ENCODE data around the gene CATSPERD.
"Not testable (repeated sequence)": the region's sequence is repeated elsewhere in the genome, so short reads cannot be mapped to it uniquely, and the experiment has no call there.

CATSPERD gene

DNA sequence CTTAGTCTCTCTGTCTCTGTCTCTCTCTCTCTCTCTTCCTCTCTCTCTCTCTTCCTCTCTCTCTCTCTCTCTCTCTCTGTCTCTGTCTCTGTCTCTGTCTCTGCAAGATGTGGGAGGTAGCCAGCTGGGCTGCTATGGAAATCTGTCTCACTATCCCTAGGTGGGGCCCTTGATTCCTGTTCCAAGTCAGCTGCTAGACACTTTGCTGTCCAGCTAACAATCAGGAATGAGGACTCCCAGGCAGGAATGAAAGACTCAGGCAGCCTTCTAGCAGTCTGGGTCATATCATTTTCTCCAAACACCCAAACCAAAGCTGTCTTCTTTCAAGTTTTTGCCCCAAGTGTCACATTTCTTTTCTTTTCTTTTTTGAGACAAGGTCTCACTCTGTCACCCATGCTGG is 23.2 kb downstream of the CATSPERD start:
- no peak for DNase-seq

DNA sequence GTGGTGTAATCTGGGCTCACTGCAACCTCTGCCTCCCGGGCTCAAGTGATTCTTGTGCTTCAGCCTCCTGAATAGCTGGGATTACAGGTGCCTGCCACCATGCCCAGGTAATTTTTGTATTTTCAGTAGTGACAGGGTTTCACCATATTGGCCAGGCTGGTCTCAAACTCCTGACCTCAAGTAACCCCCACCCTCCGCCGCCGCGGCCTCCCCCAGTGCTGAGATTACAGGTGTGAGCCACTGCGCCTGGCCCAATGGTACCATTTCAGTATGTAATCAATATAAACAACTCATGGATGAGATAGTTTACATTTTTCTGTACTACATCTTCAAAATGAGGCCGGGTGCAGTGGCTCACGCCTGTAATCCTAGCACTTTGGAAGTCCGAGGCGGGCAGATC is 24.6 kb downstream of the CATSPERD start:
- not testable (repeated sequence) for DNase-seq

DNA sequence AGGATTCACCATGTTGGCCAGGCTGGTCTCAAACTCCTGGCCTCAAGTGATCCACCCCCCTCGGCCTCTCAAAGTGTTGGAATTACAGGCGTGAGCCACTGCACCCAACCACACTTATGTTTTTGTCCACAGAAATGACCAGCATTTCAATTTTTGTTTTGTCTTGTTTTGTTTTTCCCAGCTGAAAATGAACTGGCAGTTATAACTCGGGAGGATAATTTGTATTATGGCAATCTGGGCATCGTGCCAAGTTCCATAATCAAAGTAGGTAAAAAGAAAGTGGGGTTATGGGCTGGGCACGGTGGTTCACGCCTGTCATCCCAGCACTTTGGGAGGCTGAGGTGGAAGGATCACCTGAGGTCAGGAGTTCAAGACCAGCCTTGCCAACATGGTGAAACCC is 28.5 kb downstream of the CATSPERD start:
- DNase-seq: not testable (repeated sequence)

- no peak for DNase-seq
Measured at GRCh38 chr19:5749505-5749904, 29.1 kb downstream of the CATSPERD start.

GRCh38 chr19:5751709-5752108 is 31.3 kb downstream of the CATSPERD start:
- DNase-seq: no peak

GRCh38 chr19:5753743-5754142 is 33.3 kb downstream of the CATSPERD start:
- no peak for DNase-seq

- DNase-seq: no peak
Measured at GRCh38 chr19:5762608-5763217, 42.3 kb downstream of the CATSPERD start.

- DNase-seq: no peak
Measured at GRCh38 chr19:5765220-5765619, 44.8 kb downstream of the CATSPERD start.

DNA sequence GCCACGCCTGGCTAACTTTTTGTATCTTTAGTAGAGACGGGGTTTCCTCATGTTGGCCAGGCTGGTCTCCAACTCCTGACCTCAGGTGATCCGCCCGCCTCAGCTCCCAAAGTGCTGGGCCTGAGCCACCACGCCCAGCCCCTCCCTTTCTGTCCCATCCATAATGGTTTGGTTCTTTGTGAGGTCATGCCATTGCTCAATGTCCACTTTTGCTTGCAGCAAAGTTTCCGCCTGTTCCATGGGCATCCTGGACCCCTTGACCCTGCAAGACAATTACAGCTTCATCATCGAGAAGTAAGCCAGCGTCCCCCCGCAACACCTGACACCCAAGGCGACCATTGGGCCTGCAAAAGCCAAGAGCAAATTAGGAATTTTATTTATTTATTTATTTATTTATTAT is 47.5 kb downstream of the CATSPERD start:
- DNase-seq: no peak

GRCh38 chr19:5772416-5772815 is 52.0 kb downstream of the CATSPERD start:
- no peak for DNase-seq

GRCh38 chr19:5773276-5773675 is 52.8 kb downstream of the CATSPERD start:
- no peak for DNase-seq

- no peak for DNase-seq
Measured at GRCh38 chr19:5774921-5775320, 54.5 kb downstream of the CATSPERD start.

DNA sequence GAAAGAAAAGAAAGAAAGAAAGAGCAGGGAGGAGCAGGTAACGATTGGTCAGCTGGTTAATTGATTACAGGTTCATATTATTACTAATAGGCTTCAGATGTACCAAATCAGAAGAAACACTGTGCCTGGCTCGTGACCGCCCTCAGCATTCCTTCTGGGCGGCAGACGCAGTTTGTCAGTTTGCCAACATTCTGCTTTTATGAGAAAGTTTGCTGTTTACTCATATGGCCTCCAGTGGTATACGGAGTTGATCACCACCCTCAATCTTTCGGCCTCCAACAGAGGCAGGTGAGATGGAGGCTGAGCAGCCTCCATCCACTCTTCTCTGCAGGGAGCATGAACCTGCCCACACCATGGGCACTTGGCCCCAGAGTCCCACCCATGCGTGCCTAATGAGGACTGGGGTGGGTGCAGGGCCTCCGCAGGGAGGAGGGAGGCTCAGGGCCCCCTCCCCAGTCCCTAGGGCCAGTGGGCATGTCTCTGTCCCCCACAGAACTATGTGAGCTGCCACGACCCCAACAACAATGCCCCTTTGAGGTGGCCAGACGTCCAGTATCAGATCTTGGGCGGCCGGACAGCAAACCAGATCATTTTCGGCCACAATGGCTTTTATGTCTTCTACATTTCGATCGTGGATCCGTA is 55.4 kb downstream of the CATSPERD start:
- DNase-seq: no peak

GRCh38 chr19:5778402-5778801 is 58.0 kb downstream of the CATSPERD start:
- DNase-seq: no peak

DNA sequence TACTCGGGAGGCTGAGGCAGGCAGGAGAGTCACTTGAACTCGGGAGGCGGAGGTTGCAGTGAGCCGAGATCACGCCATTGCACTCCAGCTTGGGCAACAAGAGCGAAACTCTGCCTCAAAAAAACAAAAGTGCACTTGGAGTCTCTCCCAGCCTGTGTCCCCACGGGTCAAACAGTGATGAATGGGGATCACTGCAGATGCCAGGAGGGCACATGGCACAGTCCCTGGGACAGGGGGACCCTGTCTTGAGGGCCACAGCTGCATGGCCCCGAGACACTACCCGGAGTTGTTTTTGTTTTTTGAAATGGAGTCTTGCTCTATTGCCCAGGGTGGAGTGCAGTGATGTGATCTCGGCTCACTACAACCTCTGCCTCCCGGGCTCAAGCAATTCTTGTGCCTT is 60.5 kb downstream of the CATSPERD start:
- DNase-seq: not testable (repeated sequence)

DNA sequence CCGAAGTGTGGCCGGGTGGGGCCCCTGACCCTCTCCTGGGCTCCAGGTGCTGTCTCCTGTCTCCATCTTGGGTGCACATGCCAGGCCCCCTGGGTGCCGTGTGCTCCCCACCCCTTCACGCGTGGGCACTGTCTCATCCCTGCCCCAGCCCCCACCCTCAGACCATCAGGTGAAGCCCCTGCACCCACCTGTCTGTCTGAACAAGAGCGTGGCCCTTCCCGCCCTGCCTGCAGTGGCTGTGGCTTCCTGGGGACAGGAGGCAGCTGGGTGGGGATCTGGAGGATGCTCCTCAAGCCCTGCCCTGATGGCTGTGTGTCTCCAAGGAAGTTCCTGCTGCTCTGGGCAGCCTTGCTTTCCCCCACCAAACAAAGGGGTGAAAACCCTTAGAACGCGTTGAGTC is 61.9 kb downstream of the CATSPERD start:
- no peak for DNase-seq

GRCh38 chr19:5782945-5783919 is 62.8 kb downstream of the CATSPERD start:
- DNase-seq: no peak

- DNase-seq: no peak
Measured at GRCh38 chr19:5784581-5785147, 64.2 kb downstream of the CATSPERD start, which contains the start of gene PRR22. TSS of gene PRR22 (minus strand) at chr19:5784746. CDS start at chr19:5784660, 86 bp downstream.

GRCh38 chr19:5785423-5785822 is 65.0 kb downstream of the CATSPERD start:
- no peak for DNase-seq

DNA sequence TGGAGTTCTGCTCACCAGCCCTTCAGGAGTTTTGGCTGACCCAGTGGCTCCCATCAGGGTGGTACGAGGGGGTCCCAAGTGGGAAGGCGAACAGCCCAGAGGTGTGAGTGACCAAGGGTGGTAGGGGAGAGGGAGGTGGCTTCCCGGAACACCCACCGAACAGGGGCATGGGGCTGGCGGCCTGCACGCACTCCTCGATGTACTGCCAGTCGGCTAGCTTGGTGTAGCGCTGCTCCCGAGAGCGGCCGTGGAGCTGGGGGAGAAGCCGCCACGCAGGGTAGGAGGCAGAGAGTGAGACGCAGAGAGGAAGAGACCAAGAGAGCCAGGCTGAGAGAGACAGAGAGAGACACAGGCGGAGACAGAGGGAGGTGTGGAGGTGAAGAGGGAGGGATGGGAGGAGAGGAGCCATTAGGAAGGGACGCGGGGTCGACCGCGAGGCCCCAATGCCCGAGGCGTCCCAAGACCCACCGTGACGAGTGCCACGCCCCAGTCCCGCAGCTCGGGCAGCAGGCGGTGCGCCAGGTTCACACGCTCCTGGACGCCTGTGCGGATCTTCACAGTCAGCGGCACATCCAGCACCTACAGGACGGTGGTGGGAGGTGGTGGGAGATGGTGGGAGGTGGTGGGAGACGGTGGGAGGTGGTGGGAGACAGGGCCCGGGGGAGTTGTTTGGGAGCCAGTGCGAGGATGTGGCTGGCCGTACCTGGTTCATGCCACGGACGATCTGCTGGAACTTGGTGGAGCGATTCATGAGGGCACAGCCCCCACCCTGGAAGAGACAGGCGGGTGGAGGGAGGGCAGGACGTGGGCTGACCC is 66.4 kb downstream of the CATSPERD start:
- DNase-seq: no peak

DNA sequence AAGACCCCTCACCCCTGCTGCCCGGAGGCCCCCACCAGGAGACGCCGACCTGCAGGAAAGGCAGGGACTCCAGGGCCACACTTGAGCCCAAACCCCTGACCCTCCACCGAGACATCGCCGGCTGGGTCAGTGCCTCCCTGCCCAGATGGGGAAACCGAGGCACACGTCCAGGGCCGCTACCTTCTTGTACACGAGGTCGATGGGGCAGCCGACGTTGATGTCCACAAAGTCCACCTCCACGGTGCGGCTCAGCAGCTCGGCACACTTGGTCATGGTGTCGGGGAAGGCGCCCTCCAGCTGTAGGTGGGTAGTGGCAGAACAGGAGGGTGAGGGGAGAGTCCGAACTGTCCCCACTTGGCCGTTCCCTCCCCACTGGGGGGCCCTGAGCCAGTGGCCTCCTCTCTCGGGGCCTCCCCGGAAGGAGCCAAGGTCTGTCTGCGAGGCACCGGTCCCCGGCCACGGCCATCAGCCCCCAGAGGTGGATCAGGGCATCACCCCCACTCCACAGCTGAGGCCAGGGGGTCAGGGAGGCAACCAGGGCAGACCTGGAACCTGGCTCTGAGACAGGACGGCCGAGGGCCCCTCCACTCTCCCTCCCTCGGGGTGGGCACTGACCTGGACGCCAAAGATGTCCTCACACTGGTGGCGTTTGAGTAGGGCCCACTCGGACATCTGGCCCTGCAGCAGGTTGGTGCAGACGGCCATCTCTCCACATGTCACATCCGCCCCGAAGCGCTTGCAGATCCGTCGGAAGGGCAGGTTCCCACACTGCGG is 67.2 kb downstream of the CATSPERD start:
- no peak for DNase-seq

DNA sequence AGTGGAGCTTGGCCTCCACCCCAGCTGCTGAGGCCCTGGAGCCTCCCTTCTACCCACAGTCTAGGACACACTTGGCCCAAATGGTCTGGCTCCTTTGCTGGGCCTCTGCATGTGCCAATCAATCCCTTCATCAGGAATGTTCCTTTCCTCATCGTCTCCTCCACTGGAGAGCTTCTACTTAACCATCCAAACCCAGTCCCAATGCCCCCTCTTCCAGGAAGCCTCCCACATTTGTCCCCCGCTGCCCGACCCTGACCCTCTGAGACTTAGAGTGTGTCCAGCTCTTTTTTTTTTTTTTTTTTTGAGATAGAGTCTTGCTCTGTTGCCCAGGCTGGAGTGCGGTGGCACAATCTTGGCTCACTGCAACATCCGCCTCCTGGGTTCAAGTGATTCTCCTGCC is 68.0 kb downstream of the CATSPERD start:
- no peak for DNase-seq
